HepG2 (cell line): ENCODE data around the gene AFF1. TPM values are rescaled to one million over a fixed set of nuclear protein-coding genes. Genes with fewer than 3 reads are reported as not detected.

Experiments
- ATAC-seq: fragments of 200-7000 bp; cut with Tn5 transposase; 3 replicates; pipeline ENCODE4 v1.9.1; 2020; ENCODE audit warnings: mild to moderate bottlenecking, moderate library complexity
- BruUV-seq: library from RNA; stranded (reverse); fragments of 400-500 nt; replicated peaks from 2 replicates; lab custom pipeline; 2021; lab: Mats Ljungman, UMichigan
- CTCF ChIA-PET: fragments of 300-600 bp; formaldehyde crosslinking; extraction: SDS; loops from one replicate; lab custom pipeline; 2021; ENCODE audit warnings: low total read pairs, inconsistent platforms, low intra/inter-chr PET ratio; lab: Yijun Ruan, JAX
- POLR2A ChIA-PET: fragments of 350-600 bp; sonication (Branson Sonifier 250); formaldehyde crosslinking; loops from one replicate; lab custom pipeline; 2020; ENCODE audit warnings: antibody characterized with exemption, inconsistent platforms; lab: Yijun Ruan, JAX
- DNase-seq: peaks from one replicate; pipeline ENCODE4 v3.0.0-alpha.2; 2015; ENCODE audit warnings: low spot score
- FAIRE-seq: peaks from 3 replicates; lab custom pipeline; 2011; peaks lifted over from hg19 to GRCh38; lab: Jason Lieb, UNC
- H2AFZ ChIP-seq: one replicate; pipeline ENCODE4 v1.6.1; 2011; ENCODE audit warnings: low read length, inconsistent platforms
- H3K27ac ChIP-seq: fragments of 300-600 bp; 3 replicates; pipeline ENCODE4 v1.8.0; 2011; ENCODE audit warnings: mixed run types, mild to moderate bottlenecking, mixed read lengths, low read length, inconsistent platforms; ENCODE audit not compliant: insufficient read depth; ENCODE audit errors: extremely low read length
- H3K27me3 ChIP-seq, 2 experiments: fragments of 200-600 bp in 1 of 2; 2 replicates in 1 of 2; 3 replicates in 1 of 2; pipeline versions ENCODE4 v1.6.0 to v1.8.0; 2011; ENCODE audit warnings: low read length in 2 of 2, mild to moderate bottlenecking in 2 of 2, moderate library complexity in 2 of 2, inconsistent platforms in 1 of 2; ENCODE audit not compliant: insufficient read depth in 2 of 2, control insufficient read depth in 1 of 2
- H3K36me3 ChIP-seq, 2 experiments: fragments of 200-600 bp in 1 of 2; replicated peaks in 1 of 2; 2 replicates in 1 of 2; 3 replicates in 1 of 2; pipeline versions ENCODE4 v1.5.1 to v1.8.0; 2011; ENCODE audit warnings: low read length in 2 of 2, inconsistent platforms in 1 of 2; ENCODE audit not compliant: insufficient read depth in 2 of 2, control insufficient read depth in 1 of 2
- H3K4me1 ChIP-seq: 2 replicates; pipeline ENCODE4 v1.5.1; 2012; ENCODE audit warnings: low read length, inconsistent platforms; ENCODE audit not compliant: insufficient read depth
- H3K4me2 ChIP-seq: 2 replicates; pipeline ENCODE4 v1.6.0; 2011; ENCODE audit warnings: low read depth, low read length, inconsistent platforms
- H3K4me3 ChIP-seq, 3 experiments: fragments of 200-600 bp in 1 of 3; sonication (generic), shearing (Covaris generic) in 1 of 3; replicated peaks in 1 of 3; 2 replicates each; pipeline ENCODE4 v1.5.1; 2011 to 2016; ENCODE audit warnings: low read length in 3 of 3, inconsistent platforms in 2 of 3, low read depth in 2 of 3, mild to moderate bottlenecking in 2 of 3, control low read depth in 1 of 3, mixed read lengths in 1 of 3; ENCODE audit not compliant: insufficient read depth in 1 of 3
- H3K79me2 ChIP-seq: one replicate; pipeline ENCODE4 v1.6.1; 2011; ENCODE audit warnings: low read length, inconsistent platforms; ENCODE audit not compliant: insufficient read depth
- H3K9ac ChIP-seq: 2 replicates; pipeline ENCODE4 v1.6.0; 2011; ENCODE audit warnings: mild to moderate bottlenecking, low read depth, low read length, inconsistent platforms; ENCODE audit not compliant: insufficient read depth
- H3K9me3 ChIP-seq: 2 replicates; pipeline ENCODE4 v1.5.1; 2012; ENCODE audit warnings: mild to moderate bottlenecking, low read length
- H4K20me1 ChIP-seq: 2 replicates; pipeline ENCODE4 v1.6.0; 2011; ENCODE audit warnings: inconsistent platforms, mild to moderate bottlenecking, low read length, moderate library complexity; ENCODE audit not compliant: insufficient read depth
- NFKBIZ ChIP-seq: IDR thresholded peaks from 2 replicates; pipeline ENCODE4 v1.6.1; 2018; ENCODE audit warnings: missing genetic modification reagents, missing compliant biosample characterization
- NR3C1 ChIP-seq: sonication (generic); formaldehyde crosslinking; IDR thresholded peaks from 2 replicates; pipeline ENCODE4 v1.4.0; 2020; ENCODE audit warnings: missing genetic modification reagents
- SRSF4 ChIP-seq: fragments of 200-400 bp; formaldehyde crosslinking; IDR thresholded peaks from one replicate; pipeline ENCODE4 v1.6.1; 2018; ENCODE audit warnings: mild to moderate bottlenecking, low read depth, low read length, moderate library complexity; ENCODE audit not compliant: poor library complexity, severe bottlenecking
- ZFX ChIP-seq: sonication (generic); formaldehyde crosslinking; IDR thresholded peaks from 2 replicates; pipeline ENCODE4 v1.4.0; 2020; ENCODE audit warnings: mild to moderate bottlenecking, low read depth, missing genetic modification reagents, moderate library complexity
- ZNF264 ChIP-seq: sonication (generic); formaldehyde crosslinking; IDR thresholded peaks from 2 replicates; pipeline ENCODE4 v1.4.0; 2020; ENCODE audit warnings: missing genetic modification reagents
- ZNF772 ChIP-seq: sonication (generic); formaldehyde crosslinking; IDR thresholded peaks from 2 replicates; pipeline ENCODE4 v1.5.0; 2020; ENCODE audit warnings: mild to moderate bottlenecking, missing genetic modification reagents
- WGBS: methylation state at CpG from one replicate; pipeline ENCODE4 v1.1.6; 2017; ENCODE audit warnings: low lambda C conversion rate; 5-methylcytosine and 5-hydroxymethylcytosine counted together
- in situ Hi-C: cut with HindIII; loops from 2 replicates; pipeline ENCODE4 v1.10.0; 2017; ENCODE audit warnings: low pct_unique_long_range_greater_than_20kb; ENCODE audit not compliant: extremely low pct_ligation_motif_present
- intact Hi-C: fragments of 100-400 bp; cut with micrococcal nuclease; formaldehyde crosslinking; loops from one replicate; pipeline ENCODE4 v1.10.0; 2022; ENCODE audit not compliant: unreplicated experiment
- polyA plus RNA-seq, 8 experiments: library from polyadenylated mRNA; depleted of rRNA in 3 of 8; stranded (reverse) in 7 of 8; unstranded in 1 of 8; fragments of >200 nt; fragmentation: Illumina TruSeq in 4 of 8; extraction: Trizol in 4 of 8; gene quantifications; 2 replicates each; pipeline versions ENCODE4 v1.2.1 to v1.2.3, GENCODE V29; 2011 to 2016; ENCODE audit warnings: low read depth in 4 of 8, missing spikeins in 1 of 8, mixed read lengths in 1 of 8; ENCODE audit not compliant: insufficient read depth in 1 of 8
- total RNA-seq, 5 experiments: library from RNA; depleted of rRNA; stranded (reverse); fragments of >200 nt; fragmentation: Illumina TruSeq; extraction: Trizol; gene quantifications; 2 replicates each; pipeline ENCODE4 v1.2.3, GENCODE V29; 2016; ENCODE audit warnings: low read depth in 1 of 5
- TF ChIP-seq, protein P1 (sequence below): sonication (generic); formaldehyde crosslinking; IDR thresholded peaks from 2 replicates; pipeline ENCODE4 v1.8.0; 2022; ENCODE audit warnings: mild to moderate bottlenecking, missing genetic modification reagents; ENCODE audit not compliant: insufficient replicate concordance

The AFF1 gene
- total and polyA plus RNA-seq, 2 of the 13 experiments (the other 11 are each of a cell fraction or from before 2014, with no cell fraction given): 15.5 to 15.9 TPM

DNA sequence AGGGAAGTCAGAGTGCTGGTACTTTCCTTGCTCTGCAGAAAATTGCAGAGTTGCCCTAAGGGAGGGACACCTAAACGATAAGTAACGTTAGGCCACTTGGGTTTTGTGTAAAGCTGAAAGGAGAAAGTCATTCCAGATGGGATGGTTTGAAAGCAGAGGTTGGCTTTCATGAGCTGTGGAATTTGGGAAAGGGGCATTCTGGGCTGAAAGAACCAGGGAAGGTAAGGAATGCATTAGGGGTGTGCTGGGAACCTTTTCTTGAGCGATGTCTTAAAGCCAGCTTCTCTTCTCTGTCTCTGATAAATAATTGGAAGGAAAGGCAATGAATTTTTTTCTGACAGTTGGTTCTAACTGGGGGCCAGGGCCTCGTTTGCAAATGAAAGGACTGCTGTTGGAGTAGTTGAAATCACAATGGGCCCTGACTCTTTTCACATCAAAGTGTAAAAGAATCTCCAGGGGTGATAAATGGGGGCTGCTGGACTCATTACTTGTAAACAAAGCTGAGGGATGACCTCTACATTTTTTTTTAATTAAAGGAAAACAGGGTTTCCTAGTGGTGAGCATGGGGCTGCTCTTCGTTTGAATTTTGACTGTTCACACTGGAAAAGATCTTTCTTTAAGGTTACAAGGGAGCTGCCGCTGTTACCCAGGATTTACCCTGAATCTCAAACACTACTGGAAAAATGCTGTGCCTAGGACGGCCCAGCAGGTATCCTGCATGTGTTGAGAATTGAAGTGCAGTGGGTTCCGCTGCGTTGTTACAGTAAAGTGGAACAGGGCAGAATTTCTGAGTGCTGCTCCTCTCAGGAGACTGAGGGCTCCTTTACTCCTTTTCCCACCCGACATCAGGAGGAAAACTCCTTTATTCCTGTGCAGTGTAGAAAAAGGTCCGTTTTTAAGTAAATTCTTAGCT lies 25.0 kb downstream of the AFF1 start:
- no peaks in the 10 kb centered on the region for H4K20me1 ChIP-seq
- BruUV-seq: no TSS peak
- H3K4me3 ChIP-seq: no peak overlapping the region
- intact Hi-C loops: no loop called here
- 71% methylated on average over 11 of the region's 11 CpGs for WGBS
- H3K4me2 ChIP-seq: peak overlapping the region; percentile 15; the same call in 1 of the 2 replicates
- POLR2A ChIA-PET: interaction anchor here (1.2 to 3.9 kb wide), 2 partner anchors 24 to 47 kb away, joined by 4 to 12 read pairs; no protein-coding TSS in a partner anchor
- H3K36me3 ChIP-seq: peaks cover 0 to 6% of the 10 kb centered on the region in 2 experiments; a peak in 1 of 5 replicates
- peaks cover 44% of the 10 kb centered on the region for H3K79me2 ChIP-seq
- peak; percentile 40 for ATAC-seq
- no peaks in the 10 kb centered on the region for H3K27me3 ChIP-seq
- H3K27ac ChIP-seq: peak overlapping the region; percentile 47
- TF ChIP-seq, protein P1, sequence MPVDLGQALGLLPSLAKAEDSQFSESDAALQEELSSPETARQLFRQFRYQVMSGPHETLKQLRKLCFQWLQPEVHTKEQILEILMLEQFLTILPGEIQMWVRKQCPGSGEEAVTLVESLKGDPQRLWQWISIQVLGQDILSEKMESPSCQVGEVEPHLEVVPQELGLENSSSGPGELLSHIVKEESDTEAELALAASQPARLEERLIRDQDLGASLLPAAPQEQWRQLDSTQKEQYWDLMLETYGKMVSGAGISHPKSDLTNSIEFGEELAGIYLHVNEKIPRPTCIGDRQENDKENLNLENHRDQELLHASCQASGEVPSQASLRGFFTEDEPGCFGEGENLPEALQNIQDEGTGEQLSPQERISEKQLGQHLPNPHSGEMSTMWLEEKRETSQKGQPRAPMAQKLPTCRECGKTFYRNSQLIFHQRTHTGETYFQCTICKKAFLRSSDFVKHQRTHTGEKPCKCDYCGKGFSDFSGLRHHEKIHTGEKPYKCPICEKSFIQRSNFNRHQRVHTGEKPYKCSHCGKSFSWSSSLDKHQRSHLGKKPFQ: no peak
- 0 out of 2 replicates have a peak, but pooled peaks have one; percentile 5 for TF ChIP-seq ZFX
- no peak for TF ChIP-seq NR3C1 (CRISPR knock-in tag)
- TF ChIP-seq ZNF772: no peak
- no peak for TF ChIP-seq NFKBIZ (CRISPR knock-in tag)
- no peak for TF ChIP-seq SRSF4
- TF ChIP-seq ZNF264 (CRISPR knock-in tag): no peak
- no peak for FAIRE-seq
- CTCF ChIA-PET: no interaction called here
- no peak overlapping the region for H2AFZ ChIP-seq
- peaks cover 46% of the 10 kb centered on the region for H3K4me1 ChIP-seq
- in situ Hi-C loops: no loop called here
- no peak for DNase-seq
- H3K9ac ChIP-seq: no peak overlapping the region; the same call in 1 of the 2 replicates
- H3K9me3 ChIP-seq: no peaks in the 10 kb centered on the region
